HepG2 (cell line): ENCODE measurements around the gene ATP9A. TPM values are rescaled to one million over a fixed set of nuclear protein-coding genes. Genes with fewer than 3 reads are reported as not detected.
A peak's percentile ranks its signal among the peaks of the same experiment; 100 is the strongest.

Source experiments
- ATAC-seq: fragments of 200-7000 bp; cut with Tn5 transposase; 3 replicates; pipeline ENCODE4 v1.9.1; 2020; ENCODE audit warnings: mild to moderate bottlenecking, moderate library complexity
- BruUV-seq: library from RNA; stranded (reverse); fragments of 400-500 nt; replicated peaks from 2 replicates; lab custom pipeline; 2021; lab: Mats Ljungman, UMichigan
- CTCF ChIA-PET: fragments of 300-600 bp; formaldehyde crosslinking; extraction: SDS; loops from one replicate; lab custom pipeline; 2021; ENCODE audit warnings: low total read pairs, inconsistent platforms, low intra/inter-chr PET ratio; lab: Yijun Ruan, JAX
- POLR2A ChIA-PET: fragments of 350-600 bp; sonication (Branson Sonifier 250); formaldehyde crosslinking; loops from one replicate; lab custom pipeline; 2020; ENCODE audit warnings: antibody characterized with exemption, inconsistent platforms; lab: Yijun Ruan, JAX
- DNase-seq: peaks from one replicate; pipeline ENCODE4 v3.0.0-alpha.2; 2015; ENCODE audit warnings: low spot score
- FAIRE-seq: peaks from 3 replicates; lab custom pipeline; 2011; peaks lifted over from hg19 to GRCh38; lab: Jason Lieb, UNC
- H2AFZ ChIP-seq: one replicate; pipeline ENCODE4 v1.6.1; 2011; ENCODE audit warnings: low read length, inconsistent platforms
- H3K27ac ChIP-seq: fragments of 300-600 bp; 3 replicates; pipeline ENCODE4 v1.8.0; 2011; ENCODE audit warnings: mixed run types, mild to moderate bottlenecking, mixed read lengths, low read length, inconsistent platforms; ENCODE audit not compliant: insufficient read depth; ENCODE audit errors: extremely low read length
- H3K27me3 ChIP-seq, 2 experiments: fragments of 200-600 bp in 1 of 2; 2 replicates in 1 of 2; 3 replicates in 1 of 2; pipeline versions ENCODE4 v1.6.0 to v1.8.0; 2011; ENCODE audit warnings: low read length in 2 of 2, mild to moderate bottlenecking in 2 of 2, moderate library complexity in 2 of 2, inconsistent platforms in 1 of 2; ENCODE audit not compliant: insufficient read depth in 2 of 2, control insufficient read depth in 1 of 2
- H3K36me3 ChIP-seq, 2 experiments: fragments of 200-600 bp in 1 of 2; replicated peaks in 1 of 2; 2 replicates in 1 of 2; 3 replicates in 1 of 2; pipeline versions ENCODE4 v1.5.1 to v1.8.0; 2011; ENCODE audit warnings: low read length in 2 of 2, inconsistent platforms in 1 of 2; ENCODE audit not compliant: insufficient read depth in 2 of 2, control insufficient read depth in 1 of 2
- H3K4me1 ChIP-seq: 2 replicates; pipeline ENCODE4 v1.5.1; 2012; ENCODE audit warnings: low read length, inconsistent platforms; ENCODE audit not compliant: insufficient read depth
- H3K4me2 ChIP-seq: 2 replicates; pipeline ENCODE4 v1.6.0; 2011; ENCODE audit warnings: low read depth, low read length, inconsistent platforms
- H3K4me3 ChIP-seq, 3 experiments: fragments of 200-600 bp in 1 of 3; sonication (generic), shearing (Covaris generic) in 1 of 3; replicated peaks in 1 of 3; 2 replicates each; pipeline ENCODE4 v1.5.1; 2011 to 2016; ENCODE audit warnings: low read length in 3 of 3, inconsistent platforms in 2 of 3, low read depth in 2 of 3, mild to moderate bottlenecking in 2 of 3, control low read depth in 1 of 3, mixed read lengths in 1 of 3; ENCODE audit not compliant: insufficient read depth in 1 of 3
- H3K79me2 ChIP-seq: one replicate; pipeline ENCODE4 v1.6.1; 2011; ENCODE audit warnings: low read length, inconsistent platforms; ENCODE audit not compliant: insufficient read depth
- H3K9ac ChIP-seq: 2 replicates; pipeline ENCODE4 v1.6.0; 2011; ENCODE audit warnings: mild to moderate bottlenecking, low read depth, low read length, inconsistent platforms; ENCODE audit not compliant: insufficient read depth
- H3K9me3 ChIP-seq: 2 replicates; pipeline ENCODE4 v1.5.1; 2012; ENCODE audit warnings: mild to moderate bottlenecking, low read length
- H4K20me1 ChIP-seq: 2 replicates; pipeline ENCODE4 v1.6.0; 2011; ENCODE audit warnings: inconsistent platforms, mild to moderate bottlenecking, low read length, moderate library complexity; ENCODE audit not compliant: insufficient read depth
- ATF5 ChIP-seq: sonication (generic); formaldehyde crosslinking; IDR thresholded peaks from 2 replicates; pipeline ENCODE4 v1.4.0; 2020; ENCODE audit warnings: mild to moderate bottlenecking, low read depth, missing genetic modification reagents
- FOXK2 ChIP-seq: fragments of 450-650 bp; IDR thresholded peaks from 2 replicates; pipeline ENCODE4 v1.6.1; 2016
- MAFK ChIP-seq, 2 experiments: IDR thresholded peaks in 1 of 2; conservative IDR thresholded peaks in 1 of 2; 2 replicates each; pipeline ENCODE4 v1.6.1; 2011; ENCODE audit warnings: improper control_type of control experiment in 2 of 2, low read length in 2 of 2
- MTA1 ChIP-seq: sonication (generic); formaldehyde crosslinking; IDR thresholded peaks from 2 replicates; pipeline ENCODE4 v1.4.0; 2020; ENCODE audit warnings: missing genetic modification reagents, mild to moderate bottlenecking, borderline replicate concordance
- NCOR1 ChIP-seq: fragments of 200-600 bp; sonication (generic); IDR thresholded peaks from 2 replicates; pipeline ENCODE4 v1.7.0; 2017; ENCODE audit warnings: antibody characterized with exemption, low read length, borderline replicate concordance
- RARA ChIP-seq: IDR thresholded peaks from 2 replicates; pipeline ENCODE4 v1.6.1; 2016; ENCODE audit warnings: missing genetic modification reagents, missing compliant biosample characterization
- SIN3B ChIP-seq: fragments of 150-350 bp; IDR thresholded peaks from 2 replicates; pipeline ENCODE4 v1.6.1; 2014; ENCODE audit warnings: low read length
- SKI ChIP-seq: fragments of 450-650 bp; IDR thresholded peaks from one replicate; pipeline ENCODE4 v1.6.1; 2018; ENCODE audit warnings: mild to moderate bottlenecking; ENCODE audit not compliant: partially characterized antibody
- TRIM24 ChIP-seq: sonication (generic); formaldehyde crosslinking; IDR thresholded peaks from 2 replicates; pipeline ENCODE4 v1.8.0; 2022; ENCODE audit warnings: mild to moderate bottlenecking, missing genetic modification reagents
- ZBTB7B ChIP-seq: sonication (generic); formaldehyde crosslinking; IDR thresholded peaks from 2 replicates; pipeline ENCODE4 v1.4.0; 2020; ENCODE audit warnings: missing genetic modification reagents
- ZBTB8A ChIP-seq: sonication (generic); formaldehyde crosslinking; IDR thresholded peaks from 2 replicates; pipeline ENCODE4 v1.4.0; 2020; ENCODE audit warnings: mild to moderate bottlenecking, low read depth, missing genetic modification reagents, borderline replicate concordance
- ZNF10 ChIP-seq: sonication (generic); formaldehyde crosslinking; IDR thresholded peaks from 2 replicates; pipeline ENCODE4 v1.4.0; 2020; ENCODE audit warnings: mild to moderate bottlenecking, low read depth, missing genetic modification reagents, borderline replicate concordance
- ZNF17 ChIP-seq: sonication (generic); formaldehyde crosslinking; IDR thresholded peaks from 2 replicates; pipeline ENCODE4 v1.5.0; 2020; ENCODE audit warnings: mild to moderate bottlenecking, missing genetic modification reagents
- ZNF451 ChIP-seq: sonication (generic); formaldehyde crosslinking; IDR thresholded peaks from 2 replicates; pipeline ENCODE4 v1.5.0; 2020; ENCODE audit warnings: mild to moderate bottlenecking, missing genetic modification reagents
- ZSCAN5A ChIP-seq: sonication (generic); formaldehyde crosslinking; IDR thresholded peaks from 2 replicates; pipeline ENCODE4 v1.8.0; 2022; ENCODE audit warnings: mild to moderate bottlenecking, missing genetic modification reagents, borderline replicate concordance
- WGBS: methylation state at CpG from one replicate; pipeline ENCODE4 v1.1.6; 2017; ENCODE audit warnings: low lambda C conversion rate; 5-methylcytosine and 5-hydroxymethylcytosine counted together
- in situ Hi-C: cut with HindIII; loops from 2 replicates; pipeline ENCODE4 v1.10.0; 2017; ENCODE audit warnings: low pct_unique_long_range_greater_than_20kb; ENCODE audit not compliant: extremely low pct_ligation_motif_present
- intact Hi-C: fragments of 100-400 bp; cut with micrococcal nuclease; formaldehyde crosslinking; loops from one replicate; pipeline ENCODE4 v1.10.0; 2022; ENCODE audit not compliant: unreplicated experiment
- polyA plus RNA-seq, 8 experiments: library from polyadenylated mRNA; depleted of rRNA in 3 of 8; stranded (reverse) in 7 of 8; unstranded in 1 of 8; fragments of >200 nt; fragmentation: Illumina TruSeq in 4 of 8; extraction: Trizol in 4 of 8; gene quantifications; 2 replicates each; pipeline versions ENCODE4 v1.2.1 to v1.2.3, GENCODE V29; 2011 to 2016; ENCODE audit warnings: low read depth in 4 of 8, missing spikeins in 1 of 8, mixed read lengths in 1 of 8; ENCODE audit not compliant: insufficient read depth in 1 of 8
- total RNA-seq, 5 experiments: library from RNA; depleted of rRNA; stranded (reverse); fragments of >200 nt; fragmentation: Illumina TruSeq; extraction: Trizol; gene quantifications; 2 replicates each; pipeline ENCODE4 v1.2.3, GENCODE V29; 2016; ENCODE audit warnings: low read depth in 1 of 5

ATP9A gene
- total and polyA plus RNA-seq, 2 of the 13 experiments (the other 11 are each of a cell fraction or from before 2014, with no cell fraction given): 11.8 to 18.5 TPM

- Histone ChIP-seq H3K9me3 (no peaks in the 10 kb centered on the region), H3K27me3 (no peaks in the 10 kb centered on the region), H3K4me1 (no peaks in the 10 kb centered on the region), H3K4me2 (no peak overlapping the region), H4K20me1 (no peaks in the 10 kb centered on the region), H2AFZ (no peak overlapping the region), H3K9ac (no peak overlapping the region), H3K27ac (no peak overlapping the region), H3K4me3 (no peak overlapping the region), H3K79me2 (no peaks in the 10 kb centered on the region), H3K36me3 (peaks cover 12 to 34% of the 10 kb centered on the region in 2 experiments; a peak in 4 of 5 replicates)
- POLR2A ChIA-PET: no interaction called here
- TF ChIP-seq MAFK (conservative IDR thresholded peaks at IDR 0.05 in 1 of 2, IDR thresholded peaks at IDR 0.05 in 1 of 2; ENCODE audit: low read length in 2 of 2) (peak; percentile 17 to 25; a peak in 2 of 4 replicates), ZNF10 (CRISPR knock-in tag) (no peak)
- ATAC-seq: no peak
- CTCF ChIA-PET: no interaction called here
- in situ Hi-C loops (no loop called here), intact Hi-C loops (no loop called here)
- no TSS peak for BruUV-seq
- no peak for DNase-seq
- 96% methylated on average over 14 of the region's 14 CpGs for WGBS
- no peak for FAIRE-seq
Observed at GRCh38 chr20:51600950-51601349, 167.2 kb downstream of the ATP9A start.

- no peak for FAIRE-seq
- DNase-seq: no peak
- no peaks in the 10 kb centered on the region for H3K79me2 ChIP-seq
- H3K9ac ChIP-seq: no peak overlapping the region
- BruUV-seq: no TSS peak
- peaks cover 6% of the 10 kb centered on the region for H3K4me1 ChIP-seq
- no peaks in the 10 kb centered on the region for H4K20me1 ChIP-seq
- H3K4me3 ChIP-seq: no peak overlapping the region
- H3K27ac ChIP-seq: no peak overlapping the region
- intact Hi-C loops: no loop called here
- no peaks in the 10 kb centered on the region for H3K27me3 ChIP-seq
- no peak for ATAC-seq
- CTCF ChIA-PET: no interaction called here
- H2AFZ ChIP-seq: no peak overlapping the region
- POLR2A ChIA-PET: no interaction called here
- no peak overlapping the region for H3K4me2 ChIP-seq
- WGBS: 97% methylated on average over 7 of the region's 7 CpGs
- peaks cover 12 to 34% of the 10 kb centered on the region in 2 experiments; a peak in 4 of 5 replicates for H3K36me3 ChIP-seq
- in situ Hi-C loops: no loop called here
- TF ChIP-seq MTA1 (CRISPR knock-in tag) (no peak), ZSCAN5A (CRISPR knock-in tag) (no peak), SIN3B (no peak), FOXK2 (no peak), ZBTB8A (no peak), RARA (no peak), NCOR1 (no peak), ATF5 (no peak), TRIM24 (no peak), ZNF451 (CRISPR knock-in tag) (no peak), ZNF17 (no peak), SKI (no peak), ZBTB7B (CRISPR knock-in tag) (no peak)
- TF ChIP-seq, all 625 proteins: peak for 0
- no peaks in the 10 kb centered on the region for H3K9me3 ChIP-seq
Observed at GRCh38 chr20:51600016-51600420, 168.2 kb downstream of the ATP9A start.
